ENCODE results near the gene DPP6. TPM values are rescaled to one million over a fixed set of nuclear protein-coding genes. Genes with fewer than 3 reads are reported as not detected.

Gene DPP6
- total RNA-seq, 2 experiments from 2014 or later = not detected

DNA sequence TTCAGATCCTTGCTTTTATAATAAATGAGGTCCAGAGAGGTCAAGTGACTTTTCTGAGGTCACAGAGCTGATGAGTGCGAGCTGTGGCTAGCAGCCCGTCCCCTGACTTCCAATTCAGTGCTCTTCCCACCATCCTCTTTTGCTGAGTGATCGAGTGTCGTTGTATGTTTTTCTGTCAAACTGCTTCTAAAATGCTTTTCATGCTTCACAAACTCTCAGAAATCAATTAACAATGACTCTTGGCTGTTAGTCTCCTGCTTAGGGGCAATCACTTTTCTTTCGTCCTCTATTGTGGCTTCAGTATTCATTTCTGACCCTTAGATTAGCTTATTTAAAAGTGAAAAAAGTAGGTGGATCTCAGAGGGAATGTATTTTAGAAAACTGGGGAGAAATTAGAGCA, 423.7 kb downstream of the DPP6 start:
- H3K36me3 Mint-ChIP-seq (ENCODE audit: low read depth) = no peaks in the 10 kb centered on the region
- DNase-seq (no peak), ATAC-seq (ENCODE audit: poor library complexity) (no peak)
- H3K4me1 ChIP-seq (ENCODE audit: insufficient read depth, low read length) = no peaks in the 10 kb centered on the region
- H3K4me3 ChIP-seq (ENCODE audit: low read length) = no peak overlapping the region
- H3K27ac Mint-ChIP-seq = no peak overlapping the region
- no peaks in the 10 kb centered on the region for H3K4me1 Mint-ChIP-seq (ENCODE audit: low read depth)
- H3K27ac ChIP-seq (ENCODE audit: low read depth in 1 of 2, low read length in 2 of 2) = no peak overlapping the region
- peaks cover 0 to 2% of the 10 kb centered on the region in 2 experiments for H3K9me3 ChIP-seq (ENCODE audit: control insufficient read depth in 1 of 2, insufficient read depth in 1 of 2, low read length in 2 of 2)
- intact Hi-C loops (cut with DNase I, micrococcal nuclease) = no loop called here
- CTCF ChIA-PET = no interaction called here
- no peak overlapping the region for H3K4me3 Mint-ChIP-seq
- TF ChIP-seq, protein P1, sequence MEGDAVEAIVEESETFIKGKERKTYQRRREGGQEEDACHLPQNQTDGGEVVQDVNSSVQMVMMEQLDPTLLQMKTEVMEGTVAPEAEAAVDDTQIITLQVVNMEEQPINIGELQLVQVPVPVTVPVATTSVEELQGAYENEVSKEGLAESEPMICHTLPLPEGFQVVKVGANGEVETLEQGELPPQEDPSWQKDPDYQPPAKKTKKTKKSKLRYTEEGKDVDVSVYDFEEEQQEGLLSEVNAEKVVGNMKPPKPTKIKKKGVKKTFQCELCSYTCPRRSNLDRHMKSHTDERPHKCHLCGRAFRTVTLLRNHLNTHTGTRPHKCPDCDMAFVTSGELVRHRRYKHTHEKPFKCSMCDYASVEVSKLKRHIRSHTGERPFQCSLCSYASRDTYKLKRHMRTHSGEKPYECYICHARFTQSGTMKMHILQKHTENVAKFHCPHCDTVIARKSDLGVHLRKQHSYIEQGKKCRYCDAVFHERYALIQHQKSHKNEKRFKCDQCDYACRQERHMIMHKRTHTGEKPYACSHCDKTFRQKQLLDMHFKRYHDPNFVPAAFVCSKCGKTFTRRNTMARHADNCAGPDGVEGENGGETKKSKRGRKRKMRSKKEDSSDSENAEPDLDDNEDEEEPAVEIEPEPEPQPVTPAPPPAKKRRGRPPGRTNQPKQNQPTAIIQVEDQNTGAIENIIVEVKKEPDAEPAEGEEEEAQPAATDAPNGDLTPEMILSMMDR (IDR thresholded peaks at IDR 0.05) = no peak
- H3K27me3 Mint-ChIP-seq = no peaks in the 10 kb centered on the region
- POLR2A ChIA-PET = no interaction called here
- H3K36me3 ChIP-seq (ENCODE audit: insufficient read depth, low read length) = no peaks in the 10 kb centered on the region
- peaks cover 0 to under 1% of the 10 kb centered on the region in 2 experiments for H3K27me3 ChIP-seq (ENCODE audit: control insufficient read depth in 1 of 2, insufficient read depth in 2 of 2, low read length in 2 of 2)
- no peaks in the 10 kb centered on the region for H3K9me3 Mint-ChIP-seq

- DNase-seq (no peak), ATAC-seq (ENCODE audit: poor library complexity) (no peak)
- H3K4me1 Mint-ChIP-seq (ENCODE audit: low read depth) = no peaks in the 10 kb centered on the region
- intact Hi-C loops (cut with DNase I, micrococcal nuclease) = no loop called here
- TF ChIP-seq, protein P1 (IDR thresholded peaks at IDR 0.05) = no peak
- no peak overlapping the region for H3K4me3 ChIP-seq (ENCODE audit: low read length)
- H3K9me3 Mint-ChIP-seq = peaks cover 2% of the 10 kb centered on the region
- no peak overlapping the region for H3K4me3 Mint-ChIP-seq
- peaks cover 0 to 2% of the 10 kb centered on the region in 2 experiments for H3K27me3 ChIP-seq (ENCODE audit: control insufficient read depth in 1 of 2, insufficient read depth in 2 of 2, low read length in 2 of 2)
- no peak overlapping the region for H3K27ac ChIP-seq (ENCODE audit: low read depth in 1 of 2, low read length in 2 of 2)
- no peaks in the 10 kb centered on the region for H3K36me3 ChIP-seq (ENCODE audit: insufficient read depth, low read length)
- H3K36me3 Mint-ChIP-seq (ENCODE audit: low read depth) = no peaks in the 10 kb centered on the region
- H3K27ac Mint-ChIP-seq = no peak overlapping the region
- ChIA-PET POLR2A (no interaction called here), CTCF (no interaction called here)
- peaks cover 0 to 3% of the 10 kb centered on the region in 2 experiments for H3K9me3 ChIP-seq (ENCODE audit: control insufficient read depth in 1 of 2, insufficient read depth in 1 of 2, low read length in 2 of 2)
- H3K4me1 ChIP-seq (ENCODE audit: insufficient read depth, low read length) = no peaks in the 10 kb centered on the region
- no peaks in the 10 kb centered on the region for H3K27me3 Mint-ChIP-seq
Measured at GRCh38 chr7:154480817-154481216, 428.6 kb downstream of the DPP6 start.

DNA sequence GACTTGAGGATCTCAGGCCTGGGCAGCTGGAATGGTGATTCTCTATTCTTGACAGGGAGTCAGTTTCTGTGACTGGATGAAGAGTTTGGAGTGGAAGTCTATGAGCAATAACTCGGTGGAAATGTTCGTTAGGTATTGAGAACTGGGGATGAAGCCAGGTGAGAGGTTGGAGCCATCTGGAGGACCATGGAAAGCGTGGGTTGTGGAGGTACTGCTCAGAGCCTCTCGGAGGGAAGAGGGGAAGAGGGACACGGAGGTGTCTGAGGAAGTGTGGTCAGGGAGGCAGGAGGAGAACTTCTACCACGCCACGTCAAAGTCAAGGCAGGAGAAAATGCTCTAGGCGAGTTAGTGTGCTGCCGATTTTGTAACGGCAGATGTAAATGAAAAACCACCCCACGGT, 430.7 kb downstream of the DPP6 start:
- no peak for DNase-seq
- Mint-ChIP-seq H3K36me3 (ENCODE audit: low read depth) (no peaks in the 10 kb centered on the region), H3K27me3 (no peaks in the 10 kb centered on the region), H3K9me3 (peaks cover 7% of the 10 kb centered on the region), H3K27ac (no peak overlapping the region), H3K4me3 (no peak overlapping the region), H3K4me1 (ENCODE audit: low read depth) (no peaks in the 10 kb centered on the region)
- H3K27ac ChIP-seq (ENCODE audit: low read depth in 1 of 2, low read length in 2 of 2) = no peak overlapping the region
- no peak overlapping the region for H3K4me3 ChIP-seq (ENCODE audit: low read length)
- CTCF ChIA-PET = no interaction called here
- intact Hi-C loops (cut with DNase I, micrococcal nuclease) = no loop called here
- peaks cover 0 to 11% of the 10 kb centered on the region in 2 experiments for H3K9me3 ChIP-seq (ENCODE audit: control insufficient read depth in 1 of 2, insufficient read depth in 1 of 2, low read length in 2 of 2)
- POLR2A ChIA-PET = no interaction called here
- peaks cover 0 to 2% of the 10 kb centered on the region in 2 experiments for H3K27me3 ChIP-seq (ENCODE audit: control insufficient read depth in 1 of 2, insufficient read depth in 2 of 2, low read length in 2 of 2)
- TF ChIP-seq, protein P1 (IDR thresholded peaks at IDR 0.05) = no peak
- ATAC-seq (ENCODE audit: poor library complexity) = no peak
- H3K4me1 ChIP-seq (ENCODE audit: insufficient read depth, low read length) = no peaks in the 10 kb centered on the region
- H3K36me3 ChIP-seq (ENCODE audit: insufficient read depth, low read length) = no peaks in the 10 kb centered on the region

All from CD4-positive, alpha-beta T cell (primary cell).